Measurements from ENCODE around the gene CRLF3. TPM values are rescaled to one million over a fixed set of nuclear protein-coding genes. Genes with fewer than 3 reads are reported as not detected.

CRLF3 gene
- polyA plus RNA-seq: 10 to 100 TPM in 1 of 2 donors, 1 to 10 TPM in 1; 9.3 to 10.9 TPM

GRCh38 chr17:30824356-30825145, at the start of gene CRLF3:
CRLF3 (minus strand) TSS chr17:30824692; CDS start chr17:30824651, 41 bp downstream.
- no peaks in the 10 kb centered on the region for H3K9me3 ChIP-seq (ENCODE audit: control insufficient read depth in 2 of 2, insufficient read depth in 1 of 2, low read depth in 1 of 2, low read length in 1 of 2)
- peak within 1 kb of the TSS; percentile 73 to 100 for H3K4me3 ChIP-seq (ENCODE audit: low read depth in 1 of 2, low read length in 2 of 2)
- H3K4me1 ChIP-seq (ENCODE audit: control insufficient read depth in 2 of 2, insufficient read depth in 2 of 2, low read length in 1 of 2): peaks cover 0 to 4% of the 10 kb centered on the region in 2 donors
- no peaks in the 10 kb centered on the region for H3K36me3 ChIP-seq (ENCODE audit: control insufficient read depth in 2 of 2, insufficient read depth in 2 of 2, low read length in 1 of 2)
- H3K27me3 ChIP-seq (ENCODE audit: control insufficient read depth in 1 of 2, insufficient read depth in 2 of 2, low read length in 2 of 2): no peaks in the 10 kb centered on the region
- peak within 1 kb of the TSS; percentile 88 to 94 for H3K27ac ChIP-seq (ENCODE audit: low read depth in 2 of 2, low read length in 1 of 2)
- WGBS, 2 donors: 4 to 5% methylated on average over 66 to 75 of the region's 75 CpGs

GRCh38 chr17:30869005-30869404, 44.5 kb upstream of the CRLF3 start:
- no peaks in the 10 kb centered on the region for H3K27me3 ChIP-seq (ENCODE audit: control insufficient read depth in 1 of 2, insufficient read depth in 2 of 2, low read length in 2 of 2)
- H3K36me3 ChIP-seq (ENCODE audit: control insufficient read depth in 2 of 2, insufficient read depth in 2 of 2, low read length in 1 of 2): no peaks in the 10 kb centered on the region
- no peak overlapping the region for H3K27ac ChIP-seq (ENCODE audit: low read depth in 2 of 2, low read length in 1 of 2)
- 96 to 97% methylated on average over 6 of the region's 6 CpGs for WGBS, 2 donors
- H3K9me3 ChIP-seq (ENCODE audit: control insufficient read depth in 2 of 2, insufficient read depth in 1 of 2, low read depth in 1 of 2, low read length in 1 of 2): no peaks in the 10 kb centered on the region
- H3K4me1 ChIP-seq (ENCODE audit: control insufficient read depth in 2 of 2, insufficient read depth in 2 of 2, low read length in 1 of 2): no peaks in the 10 kb centered on the region
- no peak overlapping the region for H3K4me3 ChIP-seq (ENCODE audit: low read depth in 1 of 2, low read length in 2 of 2)

GRCh38 chr17:30864636-30865035, 40.1 kb upstream of the CRLF3 start:
- Histone ChIP-seq H3K9me3 (ENCODE audit: control insufficient read depth in 2 of 2, insufficient read depth in 1 of 2, low read depth in 1 of 2, low read length in 1 of 2) (no peaks in the 10 kb centered on the region), H3K4me3 (ENCODE audit: low read depth in 1 of 2, low read length in 2 of 2) (no peak overlapping the region), H3K4me1 (ENCODE audit: control insufficient read depth in 2 of 2, insufficient read depth in 2 of 2, low read length in 1 of 2) (no peaks in the 10 kb centered on the region), H3K36me3 (ENCODE audit: control insufficient read depth in 2 of 2, insufficient read depth in 2 of 2, low read length in 1 of 2) (no peaks in the 10 kb centered on the region), H3K27me3 (ENCODE audit: control insufficient read depth in 1 of 2, insufficient read depth in 2 of 2, low read length in 2 of 2) (no peaks in the 10 kb centered on the region), H3K27ac (ENCODE audit: low read depth in 2 of 2, low read length in 1 of 2) (no peak overlapping the region)
- 96 to 100% methylated on average over 1 of the region's 1 CpG for WGBS, 2 donors

GRCh38 chr17:30858556-30859250, 34.2 kb upstream of the CRLF3 start:
- WGBS, 2 donors: 84 to 92% methylated on average over 9 of the region's 9 CpGs
- Histone ChIP-seq H3K4me1 (ENCODE audit: control insufficient read depth in 2 of 2, insufficient read depth in 2 of 2, low read length in 1 of 2) (no peaks in the 10 kb centered on the region), H3K27me3 (ENCODE audit: control insufficient read depth in 1 of 2, insufficient read depth in 2 of 2, low read length in 2 of 2) (no peaks in the 10 kb centered on the region), H3K9me3 (ENCODE audit: control insufficient read depth in 2 of 2, insufficient read depth in 1 of 2, low read depth in 1 of 2, low read length in 1 of 2) (no peaks in the 10 kb centered on the region), H3K27ac (ENCODE audit: low read depth in 2 of 2, low read length in 1 of 2) (no peak overlapping the region), H3K4me3 (ENCODE audit: low read depth in 1 of 2, low read length in 2 of 2) (no peak overlapping the region), H3K36me3 (ENCODE audit: control insufficient read depth in 2 of 2, insufficient read depth in 2 of 2, low read length in 1 of 2) (no peaks in the 10 kb centered on the region)

GRCh38 chr17:30854146-30854545, 29.7 kb upstream of the CRLF3 start:
- Histone ChIP-seq H3K36me3 (ENCODE audit: control insufficient read depth in 2 of 2, insufficient read depth in 2 of 2, low read length in 1 of 2) (no peaks in the 10 kb centered on the region), H3K4me1 (ENCODE audit: control insufficient read depth in 2 of 2, insufficient read depth in 2 of 2, low read length in 1 of 2) (no peaks in the 10 kb centered on the region), H3K9me3 (ENCODE audit: control insufficient read depth in 2 of 2, insufficient read depth in 1 of 2, low read depth in 1 of 2, low read length in 1 of 2) (no peaks in the 10 kb centered on the region), H3K4me3 (ENCODE audit: low read depth in 1 of 2, low read length in 2 of 2) (no peak overlapping the region), H3K27ac (ENCODE audit: low read depth in 2 of 2, low read length in 1 of 2) (no peak overlapping the region), H3K27me3 (ENCODE audit: control insufficient read depth in 1 of 2, insufficient read depth in 2 of 2, low read length in 2 of 2) (no peaks in the 10 kb centered on the region)
- WGBS, 2 donors: 96 to 98% methylated on average over 3 of the region's 3 CpGs

GRCh38 chr17:30848021-30848420, 23.5 kb upstream of the CRLF3 start:
- 91 to 94% methylated on average over 6 of the region's 6 CpGs for WGBS, 2 donors
- Histone ChIP-seq H3K27me3 (ENCODE audit: control insufficient read depth in 1 of 2, insufficient read depth in 2 of 2, low read length in 2 of 2) (no peaks in the 10 kb centered on the region), H3K4me3 (ENCODE audit: low read depth in 1 of 2, low read length in 2 of 2) (no peak overlapping the region), H3K27ac (ENCODE audit: low read depth in 2 of 2, low read length in 1 of 2) (no peak overlapping the region), H3K4me1 (ENCODE audit: control insufficient read depth in 2 of 2, insufficient read depth in 2 of 2, low read length in 1 of 2) (no peaks in the 10 kb centered on the region), H3K9me3 (ENCODE audit: control insufficient read depth in 2 of 2, insufficient read depth in 1 of 2, low read depth in 1 of 2, low read length in 1 of 2) (no peaks in the 10 kb centered on the region), H3K36me3 (ENCODE audit: control insufficient read depth in 2 of 2, insufficient read depth in 2 of 2, low read length in 1 of 2) (no peaks in the 10 kb centered on the region)

GRCh38 chr17:30840771-30841170, 16.3 kb upstream of the CRLF3 start:
- Histone ChIP-seq H3K4me3 (ENCODE audit: low read depth in 1 of 2, low read length in 2 of 2) (no peak overlapping the region), H3K36me3 (ENCODE audit: control insufficient read depth in 2 of 2, insufficient read depth in 2 of 2, low read length in 1 of 2) (peaks cover 2 to 3% of the 10 kb centered on the region in 2 donors), H3K4me1 (ENCODE audit: control insufficient read depth in 2 of 2, insufficient read depth in 2 of 2, low read length in 1 of 2) (no peaks in the 10 kb centered on the region), H3K27ac (ENCODE audit: low read depth in 2 of 2, low read length in 1 of 2) (no peak overlapping the region), H3K9me3 (ENCODE audit: control insufficient read depth in 2 of 2, insufficient read depth in 1 of 2, low read depth in 1 of 2, low read length in 1 of 2) (no peaks in the 10 kb centered on the region), H3K27me3 (ENCODE audit: control insufficient read depth in 1 of 2, insufficient read depth in 2 of 2, low read length in 2 of 2) (no peaks in the 10 kb centered on the region)
- WGBS, 2 donors: 91 to 92% methylated on average over 7 of the region's 7 CpGs

- Histone ChIP-seq H3K36me3 (ENCODE audit: control insufficient read depth in 2 of 2, insufficient read depth in 2 of 2, low read length in 1 of 2) (peaks cover 2 to 3% of the 10 kb centered on the region in 2 donors), H3K27me3 (ENCODE audit: control insufficient read depth in 1 of 2, insufficient read depth in 2 of 2, low read length in 2 of 2) (no peaks in the 10 kb centered on the region), H3K27ac (ENCODE audit: low read depth in 2 of 2, low read length in 1 of 2) (no peak overlapping the region), H3K9me3 (ENCODE audit: control insufficient read depth in 2 of 2, insufficient read depth in 1 of 2, low read depth in 1 of 2, low read length in 1 of 2) (no peaks in the 10 kb centered on the region), H3K4me1 (ENCODE audit: control insufficient read depth in 2 of 2, insufficient read depth in 2 of 2, low read length in 1 of 2) (no peaks in the 10 kb centered on the region), H3K4me3 (ENCODE audit: low read depth in 1 of 2, low read length in 2 of 2) (no peak overlapping the region)
- WGBS, 2 donors: 77 to 88% methylated on average over 5 of the region's 5 CpGs
These were observed 13.8 kb upstream of the CRLF3 start for GRCh38 chr17:30838202-30838807.

- H3K27ac ChIP-seq (ENCODE audit: low read depth in 2 of 2, low read length in 1 of 2): no peak overlapping the region
These were observed 8.1 kb upstream of the CRLF3 start for GRCh38 chr17:30832438-30833124.

More at GRCh38 chr17:30832438-30833124, 8.1 kb upstream of the CRLF3 start:
- peaks cover 0 to 2% of the 10 kb centered on the region in 2 donors for H3K9me3 ChIP-seq (ENCODE audit: control insufficient read depth in 2 of 2, insufficient read depth in 1 of 2, low read depth in 1 of 2, low read length in 1 of 2)
- WGBS, 2 donors: 2% methylated on average over 15 of the region's 15 CpGs
- H3K27me3 ChIP-seq (ENCODE audit: control insufficient read depth in 1 of 2, insufficient read depth in 2 of 2, low read length in 2 of 2): no peaks in the 10 kb centered on the region
- peak overlapping the region; percentile 74 to 90 for H3K4me3 ChIP-seq (ENCODE audit: low read depth in 1 of 2, low read length in 2 of 2)
- H3K4me1 ChIP-seq (ENCODE audit: control insufficient read depth in 2 of 2, insufficient read depth in 2 of 2, low read length in 1 of 2): no peaks in the 10 kb centered on the region
- no peaks in the 10 kb centered on the region for H3K36me3 ChIP-seq (ENCODE audit: control insufficient read depth in 2 of 2, insufficient read depth in 2 of 2, low read length in 1 of 2)

All from esophagus (tissue), 2 donors.